ENCODE results near the gene RAMACL.

DNA sequence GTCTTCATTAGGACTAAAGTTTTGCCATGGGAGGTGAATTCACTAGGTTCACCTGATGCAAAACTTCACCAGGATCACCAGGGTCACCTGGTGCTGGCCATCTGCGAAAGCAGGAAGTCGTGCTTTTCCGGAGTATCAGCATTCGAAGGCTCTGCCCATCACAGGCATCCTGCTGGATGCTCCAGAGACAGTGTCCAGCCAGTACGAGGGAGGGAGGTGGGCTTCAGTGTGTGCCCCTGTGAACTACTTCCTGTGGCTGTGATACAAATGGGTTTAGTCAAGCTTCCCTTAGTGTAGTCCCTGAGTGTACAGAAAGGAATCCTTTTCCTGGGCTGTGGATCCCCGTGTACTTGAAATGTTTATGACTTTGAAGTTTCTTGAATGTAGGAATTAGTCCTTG lies 44.0 kb upstream of the RAMACL start:
- TF ChIP-seq TAF1 (IDR thresholded peaks at IDR 0.05; ENCODE audit: borderline replicate concordance, low read depth, low read length): no peak
- no peak for TF ChIP-seq POLR2A (IDR thresholded peaks at IDR 0.05; ENCODE audit: low read depth, low read length)
